DMS153 treated with DMSO at 0.1 percent for 48 hours (cell line): ENCODE results near the gene SPAG17.

ENCODE experiments used
- DNase-seq: peaks from one replicate; lab custom pipeline; 2025; ENCODE audit not compliant: unreplicated experiment; lab: John Stamatoyannopoulos, UW

Gene SPAG17

DNA sequence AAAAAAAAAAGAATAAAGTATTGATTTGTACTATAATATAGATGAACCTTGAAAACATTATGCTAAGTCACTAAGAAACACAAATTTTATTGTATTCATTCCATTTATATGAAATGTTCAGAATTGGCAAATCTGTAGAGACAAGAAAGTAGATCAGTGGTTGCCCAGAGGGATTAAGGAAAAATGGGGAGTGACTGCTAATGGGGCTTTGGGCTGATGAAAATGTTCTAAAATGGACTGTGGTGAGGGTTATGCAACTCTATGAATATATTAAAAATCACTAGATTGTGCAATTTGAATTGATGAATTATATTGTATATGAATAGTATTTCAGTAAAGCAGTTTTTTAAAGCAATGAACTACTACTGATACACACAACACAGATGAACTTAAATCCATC is 265.7 kb downstream of the SPAG17 start:
- DNase-seq: no peak

DNA sequence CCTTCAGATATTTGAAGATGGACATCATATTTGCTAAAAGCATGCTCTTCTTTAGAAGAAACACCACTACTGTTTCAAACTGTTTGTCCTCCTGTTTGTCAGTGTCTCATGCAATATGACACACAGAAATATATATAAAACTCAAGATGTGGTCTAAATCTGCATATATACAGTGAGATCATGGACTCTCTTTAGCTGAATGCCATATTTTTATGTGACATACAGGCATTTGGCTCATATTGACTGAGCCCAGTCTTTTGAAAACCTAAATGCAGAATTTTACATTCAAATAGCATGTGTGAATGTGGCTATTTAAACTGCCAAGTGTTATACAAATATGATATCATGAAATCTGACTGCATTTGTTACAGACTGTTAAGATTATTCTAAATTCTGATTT is 274.0 kb downstream of the SPAG17 start:
- DNase-seq: no peak

GRCh38 chr1:117905019-117905418 is 280.0 kb downstream of the SPAG17 start:
- no peak for DNase-seq

DNA sequence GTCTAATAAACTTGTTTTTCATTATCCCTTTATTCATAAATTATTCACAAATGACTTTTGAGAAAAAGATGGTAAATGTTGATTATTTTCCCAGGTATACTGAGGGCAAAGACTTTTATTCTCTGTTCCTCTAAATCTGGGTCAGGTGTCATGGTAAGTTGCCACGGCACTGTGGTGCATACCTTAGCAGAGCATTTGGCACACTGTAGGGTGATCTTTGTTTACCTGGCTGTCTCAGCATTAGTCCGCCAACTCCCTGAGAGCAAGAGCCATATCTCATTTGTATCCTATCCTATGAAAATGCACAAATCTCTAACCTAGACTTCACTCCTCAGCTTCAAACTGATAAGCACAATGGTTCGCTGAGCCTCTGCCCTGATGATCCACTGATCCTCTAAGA is 280.5 kb downstream of the SPAG17 start:
- DNase-seq: no peak
